Upper lobe of left lung (tissue), 6 donors: ENCODE measurements around the gene GNL1. TPM values are rescaled to one million over a fixed set of nuclear protein-coding genes. Genes with fewer than 3 reads are reported as not detected.

Source experiments
- ATAC-seq, 2 donors: fragments of 200-7000 bp; cut with Tn5 transposase; one replicate each; pipeline ENCODE4 v1.9.1; 2022; ENCODE audit warnings: mild to moderate bottlenecking in 2 of 2, moderate library complexity in 2 of 2; ENCODE audit not compliant: low FRiP score in 2 of 2
- DNase-seq, 2 donors: peaks; one replicate each; pipeline ENCODE4 v3.0.0-alpha.2; 2019 to 2020
- H3K27ac ChIP-seq, 4 donors: fragments of 200-600 bp; sonication (generic); one replicate each; pipeline ENCODE4 v1.5.1; 2016 to 2019
- H3K27me3 ChIP-seq, 4 donors: fragments of 200-600 bp; sonication (generic); one replicate each; pipeline ENCODE4 v1.5.1; 2017 to 2019
- H3K36me3 ChIP-seq, 4 donors: fragments of 200-600 bp; sonication (generic); one replicate each; pipeline ENCODE4 v1.5.1; 2016 to 2019
- H3K4me1 ChIP-seq, 4 donors: fragments of 200-600 bp; sonication (generic); one replicate each; pipeline ENCODE4 v1.5.1; 2018 to 2019
- H3K4me3 ChIP-seq, 4 donors: fragments of 200-600 bp; sonication (generic); one replicate each; pipeline ENCODE4 v1.5.1; 2017 to 2019; ENCODE audit warnings: mild to moderate bottlenecking in 2 of 4, moderate library complexity in 1 of 4
- H3K9me3 ChIP-seq, 4 donors: fragments of 200-600 bp; sonication (generic); one replicate each; pipeline ENCODE4 v1.5.1; 2018 to 2019
- CTCF ChIP-seq, 6 experiments: fragments of 450-650 bp in 4 of 6; fragments of 200-600 bp in 2 of 6; sonication (generic) in 2 of 6; IDR thresholded peaks; one replicate each; pipeline ENCODE4 v1.5.1; 2016 to 2019; ENCODE audit warnings: antibody characterized with exemption in 6 of 6
- EP300 ChIP-seq, 4 donors: sonication (generic); formaldehyde crosslinking; IDR thresholded peaks; one replicate each; pipeline ENCODE4 v1.5.1; 2017; ENCODE audit warnings: antibody characterized with exemption in 4 of 4, control low read depth in 2 of 4
- POLR2A ChIP-seq, 4 donors: fragments of 450-650 bp; IDR thresholded peaks; one replicate each; pipeline ENCODE4 v1.5.1; 2016 to 2017; ENCODE audit warnings: antibody characterized with exemption in 4 of 4, mild to moderate bottlenecking in 2 of 4
- POLR2AphosphoS5 ChIP-seq, 2 donors: sonication (generic); formaldehyde crosslinking; IDR thresholded peaks; one replicate each; pipeline ENCODE4 v1.5.1; 2017; ENCODE audit warnings: antibody characterized with exemption in 2 of 2
- WGBS, 2 donors: methylation state at CpG; one replicate each; pipeline ENCODE4 v1.1.5; 2017 to 2018; 5-methylcytosine and 5-hydroxymethylcytosine counted together
- total RNA-seq, 6 donors: library from RNA; depleted of rRNA in 4 of 6; stranded (reverse); fragments of >200 nt in 4 of 6; gene quantifications; one replicate each; pipeline versions ENCODE4 v1.1.0 to v1.2.1, GENCODE V29; 2016 to 2021
- donor health status: DM: no; HTN: no; CAD: no; lungs with moderate emphysema.
- donor health status: DM: no; HTN: yes; CAD: no; lungs with severe emphysema.

GNL1 gene
- total RNA-seq, 6 donors from 2014 or later: 30.4 to 60.6 (median 51.2) TPM

- H3K27ac ChIP-seq: peak overlapping the region; percentile 60 to 88 (median 78)
- TF ChIP-seq EP300 (IDR thresholded peaks at IDR 0.05): no peak
- no peak for TF ChIP-seq CTCF (IDR thresholded peaks at IDR 0.05)
- no peak for TF ChIP-seq POLR2AphosphoS5 (IDR thresholded peaks at IDR 0.05)
- no peak for TF ChIP-seq POLR2A (IDR thresholded peaks at IDR 0.05)
- peak in 1 of 2 donors; percentile 25 for ATAC-seq
- WGBS, 2 donors: 13 to 15% methylated on average over 4 of the region's 4 CpGs
- H3K4me1 ChIP-seq: peaks cover 22 to 26% (median 25%) of the 10 kb centered on the region in 4 donors
- H3K27me3 ChIP-seq: no peaks in the 10 kb centered on the region
- H3K4me3 ChIP-seq: peak overlapping the region in 3 of 4 donors; percentile 30 to 37 (median 35)
- H3K36me3 ChIP-seq: peaks cover 0 to 22% (median 12%) of the 10 kb centered on the region in 4 donors
- no peak for DNase-seq
- no peaks in the 10 kb centered on the region for H3K9me3 ChIP-seq
These were observed 13.9 kb downstream of the GNL1 start for GRCh38 chr6:30542404-30542725.

DNA sequence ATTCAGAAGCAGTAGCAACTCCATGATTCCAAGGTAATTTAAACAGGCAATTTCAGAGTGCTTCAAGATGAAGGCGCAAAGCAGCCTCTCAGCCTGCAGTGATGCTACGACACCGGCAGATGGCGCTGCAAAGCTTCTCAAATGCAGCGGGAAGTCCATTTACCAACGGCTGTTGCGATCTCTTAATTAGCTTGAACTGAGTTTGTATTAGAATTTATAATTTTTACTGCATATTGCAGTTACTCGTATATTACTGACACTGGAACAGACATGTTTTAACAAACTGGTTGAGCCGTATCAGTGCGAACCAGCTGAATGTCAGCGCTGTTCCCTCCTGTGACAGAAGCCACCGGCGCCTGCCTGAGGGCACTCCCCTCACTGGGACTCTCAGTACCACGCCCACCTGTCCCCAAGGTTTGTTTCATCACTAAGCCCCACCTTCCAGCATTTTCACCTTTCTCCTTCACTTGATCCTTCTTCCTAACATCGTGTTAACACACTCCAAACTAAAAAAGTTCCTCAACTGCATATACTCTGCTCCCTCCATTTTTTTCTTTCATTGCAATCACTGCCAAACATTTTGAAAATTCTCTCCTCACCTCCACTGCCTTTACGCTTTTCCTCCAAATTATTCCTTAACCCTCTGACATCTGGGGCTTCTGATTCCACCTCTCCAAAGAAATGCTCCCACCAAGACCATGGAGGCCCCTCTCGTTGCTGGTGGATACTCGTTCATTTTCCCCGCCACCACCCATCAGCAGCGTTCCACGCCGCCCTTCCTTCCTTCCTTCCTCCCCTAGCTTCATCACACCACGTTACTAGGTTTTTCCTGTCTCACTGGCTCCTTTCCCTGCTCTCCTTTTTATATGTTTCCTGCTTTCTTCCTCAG lies 14.5 kb downstream of the GNL1 start:
- Histone ChIP-seq H3K36me3 (peaks cover 0 to 16% (median 8%) of the 10 kb centered on the region in 4 donors), H3K27ac (peak overlapping the region; percentile 60 to 88 (median 78)), H3K9me3 (no peaks in the 10 kb centered on the region), H3K4me3 (peak overlapping the region; percentile 17 to 37 (median 32)), H3K27me3 (no peaks in the 10 kb centered on the region), H3K4me1 (peaks cover 22 to 26% (median 25%) of the 10 kb centered on the region in 4 donors)
- TF ChIP-seq EP300 (IDR thresholded peaks at IDR 0.05): peak in 1 of 4 donors; percentile 64
- TF ChIP-seq CTCF (IDR thresholded peaks at IDR 0.05): peak; percentile 76 to 97 (median 90)
- TF ChIP-seq POLR2AphosphoS5 (IDR thresholded peaks at IDR 0.05): peak; percentile 50 to 58
- peak in 1 of 4 donors; percentile 6 for TF ChIP-seq POLR2A (IDR thresholded peaks at IDR 0.05)
- ATAC-seq (peak; percentile 78 to 91), DNase-seq (peak in 1 of 2 donors; percentile 90)
- WGBS, 2 donors: 9 to 11% methylated on average over 23 of the region's 23 CpGs

DNA sequence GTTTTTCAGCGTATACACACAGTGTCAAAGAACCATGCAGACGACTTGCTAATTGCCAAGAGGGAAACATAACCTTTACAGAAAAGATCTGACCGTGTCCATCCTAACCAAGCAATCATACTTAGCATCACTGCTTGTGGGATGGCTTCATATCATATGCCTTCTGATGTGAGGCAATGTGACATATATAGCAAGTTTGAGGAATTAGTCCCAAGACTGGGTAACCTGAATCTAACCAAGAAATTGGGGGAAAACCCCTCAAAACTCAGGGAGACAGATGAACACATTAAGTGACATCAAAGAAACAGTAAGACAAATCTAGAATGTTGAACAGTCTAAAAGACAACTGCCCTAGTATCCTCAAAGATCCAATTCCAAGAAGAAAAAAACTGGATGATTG lies 18.4 kb downstream of the GNL1 start:
- ATAC-seq (no peak), DNase-seq (no peak)
- WGBS, 2 donors: 77 to 78% methylated on average over 3 of the region's 3 CpGs
- Histone ChIP-seq H3K36me3 (no peaks in the 10 kb centered on the region), H3K27ac (no peak overlapping the region), H3K4me3 (no peak overlapping the region), H3K27me3 (no peaks in the 10 kb centered on the region), H3K4me1 (peaks cover 12 to 20% (median 12%) of the 10 kb centered on the region in 4 donors), H3K9me3 (no peaks in the 10 kb centered on the region)
- TF ChIP-seq CTCF (IDR thresholded peaks at IDR 0.05) (no peak), EP300 (IDR thresholded peaks at IDR 0.05) (no peak), POLR2A (IDR thresholded peaks at IDR 0.05) (no peak), POLR2AphosphoS5 (IDR thresholded peaks at IDR 0.05) (no peak)

DNA sequence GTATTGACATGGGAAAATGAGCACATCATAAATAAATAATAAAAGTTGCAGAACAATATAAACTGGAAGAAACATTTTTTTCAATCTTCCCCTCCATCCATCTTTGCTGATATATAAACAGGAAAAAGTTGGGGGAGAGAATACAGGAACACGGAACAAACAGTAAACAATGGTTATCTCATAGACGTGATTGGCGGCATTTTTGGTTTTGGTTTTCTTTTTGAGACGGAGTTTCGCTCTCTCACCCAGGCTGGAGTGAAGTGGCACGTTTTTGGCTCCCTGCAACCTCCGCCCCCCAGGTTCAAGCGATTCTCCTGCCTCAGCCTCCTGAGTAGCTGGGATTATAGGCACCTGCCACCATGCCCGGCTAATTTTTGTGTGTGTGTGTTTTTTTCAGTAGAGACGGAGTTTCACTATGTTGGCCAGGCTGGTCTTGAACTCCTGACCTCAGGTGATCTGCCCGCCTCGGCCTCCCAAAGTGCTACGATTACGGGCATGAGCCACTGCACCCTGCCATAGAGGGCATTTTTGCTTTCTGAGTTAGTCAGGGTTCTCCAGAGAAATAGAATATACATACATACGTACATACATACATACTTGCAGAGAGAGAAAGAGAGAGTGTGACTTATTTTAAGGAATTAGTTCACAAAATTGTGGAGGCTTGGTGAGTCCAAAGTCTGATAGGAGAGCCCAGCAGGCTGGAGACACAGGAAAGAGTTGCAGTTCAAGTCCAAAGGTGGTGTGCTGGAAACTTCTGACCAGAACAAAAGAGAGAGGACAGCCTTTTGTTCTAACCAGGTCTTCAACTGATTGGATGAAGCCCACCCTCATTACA lies 22.6 kb downstream of the GNL1 start:
- DNase-seq: no peak
- peaks cover 7 to 22% (median 19%) of the 10 kb centered on the region in 4 donors for H3K4me1 ChIP-seq
- TF ChIP-seq POLR2A (IDR thresholded peaks at IDR 0.05): no peak
- peak in 2 of 4 donors; percentile 76 to 89 for TF ChIP-seq EP300 (IDR thresholded peaks at IDR 0.05)
- no peak for TF ChIP-seq CTCF (IDR thresholded peaks at IDR 0.05)
- H3K36me3 ChIP-seq: no peaks in the 10 kb centered on the region
- H3K4me3 ChIP-seq: peak overlapping the region in 1 of 4 donors; percentile 16
- H3K9me3 ChIP-seq: no peaks in the 10 kb centered on the region
- WGBS, 2 donors: 59 to 64% methylated on average over 15 of the region's 15 CpGs
- H3K27ac ChIP-seq: peak overlapping the region; percentile 67 to 83 (median 71)
- ATAC-seq: no peak
- H3K27me3 ChIP-seq: no peaks in the 10 kb centered on the region
